HG02763 (cell line): ENCODE measurements around the gene GNAS-AS1.

ENCODE experiments used
- ATAC-seq: cut with Tn5 transposase; IDR thresholded peaks from one replicate; pipeline ENCODE4 v1.9.1; 2021; ENCODE audit warnings: mild to moderate bottlenecking, moderate library complexity; ENCODE audit not compliant: unreplicated experiment

The GNAS-AS1 gene

GRCh38 chr20:58787211-58788005 lies 63.3 kb downstream of the GNAS-AS1 start:
- ATAC-seq, result no peak

GRCh38 chr20:58784321-58785074 lies 66.2 kb downstream of the GNAS-AS1 start:
- no peak for ATAC-seq

GRCh38 chr20:58783511-58784011 lies 67.1 kb downstream of the GNAS-AS1 start:
- ATAC-seq, result no peak

- ATAC-seq, result no peak
These were observed 69.6 kb downstream of the GNAS-AS1 start for GRCh38 chr20:58781138-58781537.

- no peak for ATAC-seq
These were observed 71.9 kb downstream of the GNAS-AS1 start for GRCh38 chr20:58778760-58779159.

GRCh38 chr20:58777657-58778056 lies 73.0 kb downstream of the GNAS-AS1 start:
- ATAC-seq, result no peak

- ATAC-seq, result no peak
These were observed 74.6 kb downstream of the GNAS-AS1 start for GRCh38 chr20:58776109-58776508.

GRCh38 chr20:58775371-58775770 lies 75.3 kb downstream of the GNAS-AS1 start:
- ATAC-seq, result no peak

- no peak for ATAC-seq
These were observed 75.9 kb downstream of the GNAS-AS1 start for GRCh38 chr20:58774667-58775263.

GRCh38 chr20:58774214-58774613 lies 76.5 kb downstream of the GNAS-AS1 start:
- ATAC-seq, result no peak

- no peak for ATAC-seq
These were observed 77.9 kb downstream of the GNAS-AS1 start for GRCh38 chr20:58772786-58773185.
